ENCODE measurements around the gene HOXC5.
"Not testable (repeated sequence)": the region's sequence is repeated elsewhere in the genome, so short reads cannot be mapped to it uniquely, and the experiment has no call there.

The HOXC5 gene

DNA sequence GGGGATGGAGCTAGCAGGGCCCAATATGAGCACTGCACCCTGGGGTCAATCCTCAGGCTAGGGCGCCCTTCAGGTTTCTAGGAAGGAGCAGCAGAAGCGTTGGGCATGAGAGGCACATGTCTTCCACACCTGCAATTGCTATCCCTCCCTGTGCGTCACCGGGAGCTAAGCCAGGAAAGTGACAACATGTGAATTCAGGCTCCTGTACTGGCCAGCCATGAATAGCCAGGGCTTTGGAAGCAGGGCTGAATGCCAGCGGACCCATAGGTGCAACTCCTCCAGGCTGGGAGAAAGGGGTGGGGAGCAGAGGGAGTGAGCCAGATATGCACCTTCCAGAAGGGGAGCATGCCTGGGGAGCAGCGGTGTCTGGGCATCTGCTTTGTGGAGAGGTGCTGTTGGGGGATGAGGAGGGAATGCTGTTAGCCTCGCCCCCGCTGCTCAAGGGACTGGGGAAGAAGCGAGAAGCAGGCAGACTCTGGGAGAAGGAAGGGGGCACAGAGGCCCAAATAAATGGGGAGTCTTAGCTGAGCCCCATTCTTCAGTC is 6.1 kb downstream of the HOXC5 start:
- no peak for TF ChIP-seq ZFX (IDR thresholded peaks at IDR 0.05; ENCODE audit: borderline replicate concordance)
- TF ChIP-seq, protein P1, sequence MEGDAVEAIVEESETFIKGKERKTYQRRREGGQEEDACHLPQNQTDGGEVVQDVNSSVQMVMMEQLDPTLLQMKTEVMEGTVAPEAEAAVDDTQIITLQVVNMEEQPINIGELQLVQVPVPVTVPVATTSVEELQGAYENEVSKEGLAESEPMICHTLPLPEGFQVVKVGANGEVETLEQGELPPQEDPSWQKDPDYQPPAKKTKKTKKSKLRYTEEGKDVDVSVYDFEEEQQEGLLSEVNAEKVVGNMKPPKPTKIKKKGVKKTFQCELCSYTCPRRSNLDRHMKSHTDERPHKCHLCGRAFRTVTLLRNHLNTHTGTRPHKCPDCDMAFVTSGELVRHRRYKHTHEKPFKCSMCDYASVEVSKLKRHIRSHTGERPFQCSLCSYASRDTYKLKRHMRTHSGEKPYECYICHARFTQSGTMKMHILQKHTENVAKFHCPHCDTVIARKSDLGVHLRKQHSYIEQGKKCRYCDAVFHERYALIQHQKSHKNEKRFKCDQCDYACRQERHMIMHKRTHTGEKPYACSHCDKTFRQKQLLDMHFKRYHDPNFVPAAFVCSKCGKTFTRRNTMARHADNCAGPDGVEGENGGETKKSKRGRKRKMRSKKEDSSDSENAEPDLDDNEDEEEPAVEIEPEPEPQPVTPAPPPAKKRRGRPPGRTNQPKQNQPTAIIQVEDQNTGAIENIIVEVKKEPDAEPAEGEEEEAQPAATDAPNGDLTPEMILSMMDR (IDR thresholded peaks at IDR 0.05): no peak
- H3K27ac ChIP-seq: no peak overlapping the region

DNA sequence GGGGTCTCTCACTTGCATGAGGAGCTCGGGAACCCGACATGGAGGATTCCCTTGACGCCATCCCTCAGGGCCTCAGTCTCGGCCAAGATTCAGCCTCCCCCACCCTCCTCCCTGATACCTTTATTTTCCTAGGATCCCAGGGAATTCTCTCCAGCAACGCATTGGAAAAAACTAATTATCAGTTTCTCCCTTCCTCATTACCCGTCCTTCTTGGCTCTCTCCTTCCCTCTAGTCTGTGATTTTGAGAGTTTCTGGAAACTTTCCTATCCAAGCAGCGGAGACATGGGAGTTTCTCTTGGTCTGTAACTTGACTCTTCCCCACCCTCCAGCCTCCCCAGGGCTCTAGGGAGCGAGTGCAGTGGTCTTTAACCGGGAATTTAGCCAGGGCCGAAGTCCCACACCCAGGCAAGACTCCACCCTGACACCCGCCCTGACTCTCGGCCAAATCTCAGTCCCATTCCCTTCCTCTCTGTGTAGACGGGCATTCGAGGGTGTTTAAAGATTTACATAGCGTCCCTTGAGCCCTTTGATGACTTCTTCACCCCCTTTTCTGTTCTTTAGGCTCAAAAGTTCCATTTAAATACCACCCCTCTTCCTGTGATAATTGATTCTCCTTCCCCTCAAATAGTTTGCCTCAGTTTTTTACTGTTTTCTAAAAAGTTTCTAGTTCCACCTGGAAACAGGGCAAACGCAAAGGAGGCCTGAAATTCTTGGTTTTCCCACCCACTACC is 6.7 kb downstream of the HOXC5 start:
- no peak overlapping the region for H3K27ac ChIP-seq
- TF ChIP-seq, protein P1 (IDR thresholded peaks at IDR 0.05): no peak
- no peak for TF ChIP-seq ZFX (IDR thresholded peaks at IDR 0.05; ENCODE audit: borderline replicate concordance)

DNA sequence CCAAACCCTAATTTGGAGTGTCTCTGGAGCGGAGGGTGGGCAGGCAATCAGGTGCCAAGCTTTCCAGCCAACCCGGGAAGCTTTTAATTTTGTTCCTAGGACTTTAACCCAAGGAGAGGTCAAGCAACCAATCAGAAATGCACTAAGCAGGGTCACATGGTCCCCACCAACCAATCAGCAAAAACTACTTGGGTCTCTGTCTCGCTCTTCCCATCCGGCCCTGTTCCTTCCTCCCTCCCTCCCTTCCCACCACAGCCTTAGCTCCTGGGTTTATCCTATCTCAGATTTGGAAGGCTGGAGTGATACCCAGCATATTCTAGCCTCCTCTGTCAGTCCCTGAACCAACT is 7.3 kb downstream of the HOXC5 start:
- no peak for TF ChIP-seq ZFX (IDR thresholded peaks at IDR 0.05; ENCODE audit: borderline replicate concordance)
- TF ChIP-seq, protein P1 (IDR thresholded peaks at IDR 0.05): no peak
- no peak overlapping the region for H3K27ac ChIP-seq

DNA sequence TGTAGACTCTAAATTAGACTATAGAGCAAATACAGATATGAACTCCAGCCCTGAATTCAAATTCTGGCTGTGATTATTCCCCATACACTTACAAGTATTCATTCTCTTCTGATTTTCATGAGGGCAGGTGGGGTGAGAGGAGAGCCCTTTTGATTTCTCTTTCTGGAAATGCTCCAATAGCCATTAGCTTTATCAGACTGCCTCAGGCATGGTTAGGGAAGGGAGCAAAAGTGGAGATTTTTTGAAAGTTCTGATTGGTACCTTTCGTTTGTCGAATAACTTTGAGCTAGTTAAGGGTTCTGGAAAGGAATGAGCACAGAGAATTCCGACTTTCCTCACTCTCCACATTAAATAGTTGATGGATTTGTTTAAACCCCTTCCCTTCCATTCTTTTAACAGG is 7.8 kb downstream of the HOXC5 start:
- no peak for TF ChIP-seq ZFX (IDR thresholded peaks at IDR 0.05; ENCODE audit: borderline replicate concordance)
- TF ChIP-seq, protein P1 (IDR thresholded peaks at IDR 0.05): no peak
- H3K27ac ChIP-seq: no peak overlapping the region

DNA sequence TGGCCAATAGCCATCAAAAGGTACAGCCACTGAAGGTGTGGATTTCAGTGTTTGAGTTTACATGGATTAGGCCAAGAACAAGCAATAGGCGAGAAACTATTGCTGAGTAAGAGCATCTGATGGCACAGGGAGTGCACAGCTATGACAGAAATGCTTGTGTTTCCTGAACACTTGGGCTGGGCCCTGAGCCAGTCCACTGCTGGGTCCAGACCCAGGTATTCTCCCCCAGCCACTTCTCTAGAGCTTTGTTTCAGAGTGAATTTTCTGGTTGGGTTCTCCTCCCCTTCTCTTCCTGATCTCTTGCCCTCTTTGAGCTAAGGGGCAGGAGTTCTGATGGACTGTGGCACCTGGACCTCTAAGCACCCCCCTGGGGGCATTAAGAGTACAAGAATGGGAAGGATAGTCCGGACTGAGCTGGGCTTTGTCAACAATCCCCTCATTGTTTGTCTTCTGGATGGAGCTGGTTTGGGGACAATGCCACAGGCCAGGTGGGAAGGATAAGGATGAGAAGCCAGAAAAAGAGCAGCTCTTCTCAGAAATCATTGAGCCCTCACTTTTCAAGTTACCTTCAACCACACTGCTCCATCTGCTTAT is 8.3 kb downstream of the HOXC5 start:
- TF ChIP-seq, protein P1 (IDR thresholded peaks at IDR 0.05): no peak
- no peak for TF ChIP-seq ZFX (IDR thresholded peaks at IDR 0.05; ENCODE audit: borderline replicate concordance)
- H3K27ac ChIP-seq: no peak overlapping the region

DNA sequence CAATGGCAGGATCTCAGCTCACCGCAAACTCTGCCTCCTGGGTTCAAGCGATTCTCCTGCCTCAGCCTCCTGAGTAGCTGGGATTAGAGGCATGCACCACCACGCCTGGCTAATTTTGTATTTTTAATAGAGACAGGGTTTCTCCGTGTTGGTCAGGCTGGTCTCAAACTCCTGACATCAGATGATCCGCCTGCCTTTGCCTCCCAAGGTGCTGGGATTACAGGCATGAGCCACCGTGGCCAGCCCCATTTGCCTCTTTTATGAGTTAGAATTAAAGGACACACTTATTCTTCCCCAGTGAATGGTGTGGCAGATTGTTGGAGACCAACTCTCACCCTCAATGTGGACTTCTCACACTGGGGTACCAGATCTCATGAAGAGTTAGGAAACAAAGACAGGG is 9.2 kb downstream of the HOXC5 start:
- H3K27ac ChIP-seq: not testable (repeated sequence)

DNA sequence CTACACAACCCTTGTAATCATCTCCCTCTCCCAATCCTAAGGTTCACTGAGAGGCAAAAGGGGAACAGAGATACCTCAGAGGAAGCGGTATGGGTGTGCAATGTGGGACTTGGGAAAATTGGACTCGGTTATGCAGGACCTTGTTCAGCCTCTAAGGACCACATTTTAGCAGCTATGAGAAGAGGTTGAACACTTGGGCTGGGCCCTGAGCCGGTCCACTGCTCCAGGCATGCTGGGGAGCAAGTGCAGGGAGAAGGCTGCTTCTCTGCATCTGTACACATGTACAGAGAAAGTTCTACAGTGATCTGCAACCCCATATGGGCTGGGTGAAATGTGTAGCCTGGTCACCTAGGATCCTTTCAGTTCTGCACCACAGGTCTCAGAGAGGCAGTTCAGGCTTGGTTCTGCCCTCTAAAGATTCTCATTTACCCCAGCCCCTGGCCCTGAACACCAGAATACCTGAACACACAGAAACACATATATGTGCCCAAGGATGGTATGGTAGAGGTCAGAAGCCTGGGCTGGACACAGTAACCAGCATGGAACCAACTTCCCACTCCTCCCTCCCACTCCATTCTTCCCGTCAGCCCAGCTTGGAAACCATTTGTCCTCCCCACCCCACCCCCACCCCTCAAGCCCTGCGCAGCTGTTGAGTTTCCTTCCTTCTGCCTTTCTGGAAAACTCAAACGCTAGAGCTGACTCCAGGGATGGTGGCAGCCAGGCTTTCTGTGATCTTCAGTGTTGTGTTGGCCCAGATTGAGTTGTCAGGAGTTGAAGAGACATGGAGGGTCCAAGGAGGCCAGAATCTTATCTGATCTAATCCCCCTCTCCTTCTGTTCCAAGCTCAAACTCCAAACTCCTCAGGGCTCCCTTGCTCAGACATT is 10.4 kb downstream of the HOXC5 start:
- no peak overlapping the region for H3K27ac ChIP-seq
- TF ChIP-seq, protein P1 (IDR thresholded peaks at IDR 0.05): no peak
- no peak for TF ChIP-seq ZFX (IDR thresholded peaks at IDR 0.05; ENCODE audit: borderline replicate concordance)
